NT2/D1 (cell line): ENCODE data around the gene RNF25.
"Not testable (repeated sequence)": the region's sequence is repeated elsewhere in the genome, so short reads cannot be mapped to it uniquely, and the experiment has no call there.

Experiments
- DNase-seq: peaks from one replicate; pipeline ENCODE4 v3.0.0-alpha.2; 2011; ENCODE audit warnings: low read depth, low spot score
- H3K27me3 ChIP-seq: 2 replicates; pipeline ENCODE4 v1.6.0; 2011; ENCODE audit warnings: mild to moderate bottlenecking; ENCODE audit not compliant: insufficient read length, insufficient read depth
- H3K36me3 ChIP-seq: 2 replicates; pipeline ENCODE4 v1.6.1; 2011; ENCODE audit warnings: mild to moderate bottlenecking, low read length, mixed read lengths; ENCODE audit not compliant: insufficient read depth, insufficient read length
- H3K4me1 ChIP-seq: 2 replicates; pipeline ENCODE4 v1.5.1; 2011; ENCODE audit not compliant: insufficient read depth, insufficient read length
- H3K4me3 ChIP-seq: 2 replicates; pipeline ENCODE4 v1.5.1; 2011; ENCODE audit warnings: low read depth; ENCODE audit not compliant: insufficient read length
- H3K9ac ChIP-seq: 2 replicates; pipeline ENCODE4 v1.6.0; 2011; ENCODE audit warnings: low read depth; ENCODE audit not compliant: insufficient read length
- H3K9me3 ChIP-seq: 2 replicates; pipeline ENCODE4 v1.5.1; 2011; ENCODE audit warnings: mild to moderate bottlenecking, low read length; ENCODE audit not compliant: insufficient read depth
- SUZ12 ChIP-seq: IDR thresholded peaks from 2 replicates; pipeline ENCODE4 v1.6.1; 2011; ENCODE audit not compliant: insufficient read length, insufficient read depth; ENCODE audit errors: extremely low read depth
- YY1 ChIP-seq: IDR thresholded peaks from 2 replicates; pipeline ENCODE4 v1.6.1; 2011; ENCODE audit not compliant: insufficient read length, insufficient read depth
- ZNF274 ChIP-seq: IDR thresholded peaks from 2 replicates; pipeline ENCODE4 v1.6.1; 2011; ENCODE audit warnings: mild to moderate bottlenecking, low read depth, low read length

The RNF25 gene

DNA sequence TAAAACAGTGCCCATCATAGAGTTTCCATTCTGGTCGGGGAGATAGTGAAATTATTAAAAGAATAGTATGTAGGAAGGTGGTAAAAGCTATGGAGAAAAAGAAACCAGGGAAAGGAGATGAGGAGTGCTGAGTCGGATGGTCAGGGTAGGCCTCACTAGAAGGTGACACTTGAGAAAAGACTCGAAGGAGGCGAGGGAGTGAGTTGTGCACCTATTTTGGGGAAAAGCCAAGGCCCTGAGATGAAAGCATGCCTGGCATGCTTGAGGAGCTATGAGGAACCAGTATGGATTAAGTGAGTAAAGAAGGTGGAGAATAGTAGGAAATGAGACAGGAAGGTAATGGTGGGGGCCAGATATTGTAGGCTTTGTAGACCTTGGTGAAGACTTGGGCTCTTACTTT, 31.5 kb upstream of the RNF25 start:
- no peak for DNase-seq
- Histone ChIP-seq H3K4me3 (no peak overlapping the region), H3K9ac (no peak overlapping the region), H3K27me3 (no peaks in the 10 kb centered on the region), H3K9me3 (no peaks in the 10 kb centered on the region), H3K4me1 (no peaks in the 10 kb centered on the region), H3K36me3 (peaks cover 38% of the 10 kb centered on the region)
- no peak for TF ChIP-seq ZNF274
- TF ChIP-seq YY1: no peak
- TF ChIP-seq SUZ12: no peak

GRCh38 chr2:218701806-218702205, 30.0 kb upstream of the RNF25 start:
- no peak for DNase-seq
- Histone ChIP-seq H3K36me3 (peaks cover 53% of the 10 kb centered on the region), H3K4me1 (no peaks in the 10 kb centered on the region), H3K9me3 (no peaks in the 10 kb centered on the region), H3K9ac (no peak overlapping the region), H3K27me3 (no peaks in the 10 kb centered on the region), H3K4me3 (no peak overlapping the region)
- TF ChIP-seq YY1 (no peak), ZNF274 (no peak)

GRCh38 chr2:218698885-218699284, 27.1 kb upstream of the RNF25 start:
- no peak for DNase-seq
- Histone ChIP-seq H3K9me3 (no peaks in the 10 kb centered on the region), H3K9ac (no peak overlapping the region), H3K36me3 (peaks cover 67% of the 10 kb centered on the region), H3K4me1 (peaks cover 2% of the 10 kb centered on the region), H3K27me3 (no peaks in the 10 kb centered on the region), H3K4me3 (no peak overlapping the region)
- TF ChIP-seq SUZ12 (no peak), ZNF274 (no peak), YY1 (no peak)

DNA sequence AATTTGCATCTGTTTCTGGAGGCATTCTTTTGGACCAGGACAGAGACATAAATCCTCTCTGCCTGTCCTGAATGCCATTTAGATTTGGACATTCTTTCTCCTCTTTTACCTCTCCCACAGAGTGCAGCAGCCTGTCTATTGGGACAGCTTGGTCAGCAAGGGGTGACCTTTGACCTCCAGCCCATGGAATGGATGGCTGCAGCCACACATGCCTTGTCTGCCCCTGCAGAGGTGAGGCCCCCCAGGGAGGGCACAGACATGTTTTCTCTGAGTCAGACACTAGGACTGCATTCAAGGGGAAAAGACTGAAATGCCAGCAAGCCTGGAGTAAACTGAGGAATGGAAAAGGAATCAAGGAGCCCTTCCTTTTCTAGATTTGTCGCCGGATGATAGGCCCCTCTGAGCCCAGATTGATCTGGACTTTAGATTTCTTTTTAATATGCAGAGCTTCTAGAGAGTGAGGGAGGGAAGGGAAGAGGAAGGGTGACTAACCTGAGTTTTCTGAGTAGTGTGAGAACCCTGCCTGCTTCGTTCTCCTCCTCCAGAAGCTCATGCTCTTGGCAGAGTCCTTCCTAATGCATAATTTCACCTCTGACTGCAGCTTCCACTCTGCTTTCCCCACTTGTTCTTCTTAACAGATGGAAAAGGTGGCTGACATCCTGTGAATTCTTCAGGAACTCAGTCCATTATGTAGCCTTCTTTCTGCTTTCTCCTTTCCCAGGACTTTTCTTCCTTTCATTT, 22.8 kb upstream of the RNF25 start:
- no peaks in the 10 kb centered on the region for H3K9me3 ChIP-seq
- peaks cover 79% of the 10 kb centered on the region for H3K36me3 ChIP-seq
- peaks cover 7% of the 10 kb centered on the region for H3K4me1 ChIP-seq
- no peak for DNase-seq
- H3K27me3 ChIP-seq: no peaks in the 10 kb centered on the region
- no peak overlapping the region for H3K4me3 ChIP-seq
- no peak overlapping the region for H3K9ac ChIP-seq
- no peak for TF ChIP-seq YY1

DNA sequence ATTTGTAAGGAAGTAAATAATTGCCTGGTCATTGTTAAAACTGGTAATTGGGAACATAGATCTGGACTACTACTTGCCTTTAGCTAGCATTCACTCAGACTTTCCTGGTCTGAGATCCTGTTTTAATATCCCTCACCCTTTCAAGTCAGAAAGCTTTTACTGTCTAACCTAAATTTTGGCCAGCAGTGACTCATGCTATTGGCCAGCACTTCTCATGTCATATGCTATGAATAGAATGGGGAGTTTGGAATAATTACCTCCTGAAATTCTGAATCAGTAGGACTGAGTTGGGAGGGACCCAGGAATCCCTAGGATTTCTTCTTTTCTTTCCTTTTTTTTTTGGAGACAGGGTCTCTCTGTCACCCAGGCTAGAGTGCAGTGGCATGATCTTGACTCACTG, 19.4 kb upstream of the RNF25 start:
- Histone ChIP-seq H3K9me3 (no peaks in the 10 kb centered on the region), H3K9ac (no peak overlapping the region), H3K4me3 (no peak overlapping the region), H3K27me3 (no peaks in the 10 kb centered on the region), H3K4me1 (peaks cover 7% of the 10 kb centered on the region), H3K36me3 (peaks cover 60% of the 10 kb centered on the region)
- DNase-seq: no peak
- no peak for TF ChIP-seq YY1
- TF ChIP-seq SUZ12: no peak
- TF ChIP-seq ZNF274: no peak

- H3K4me3 ChIP-seq, H3K4me1 ChIP-seq, H3K27me3 ChIP-seq, H3K9me3 ChIP-seq, H3K9ac ChIP-seq: not testable (repeated sequence)
- peak; percentile 72 for DNase-seq
- H3K36me3 ChIP-seq: peaks cover 54% of the 10 kb centered on the region
Measured at GRCh38 chr2:218687400-218688060, 15.7 kb upstream of the RNF25 start.

DNA sequence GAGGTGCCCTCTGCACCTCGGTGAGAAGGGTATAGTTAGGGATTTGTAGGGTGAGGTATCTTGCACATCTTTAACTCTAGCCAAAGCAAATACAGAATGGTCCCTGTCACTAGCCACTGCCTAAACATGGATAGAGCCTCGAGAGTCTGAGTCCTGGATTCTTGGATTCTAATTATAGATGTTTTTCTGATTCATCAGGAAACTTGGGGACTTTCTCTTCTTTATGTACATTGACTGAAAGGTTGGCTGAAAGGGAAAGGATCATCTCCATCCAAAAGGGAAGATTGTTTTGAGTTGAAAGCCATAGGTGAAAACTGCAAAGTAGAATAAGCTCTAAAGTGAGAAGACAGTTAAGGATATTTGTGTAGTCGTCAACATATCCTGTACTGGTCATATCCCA, 8.3 kb upstream of the RNF25 start:
- H3K36me3 ChIP-seq: peaks cover 71% of the 10 kb centered on the region
- TF ChIP-seq ZNF274 (no peak), YY1 (no peak), SUZ12 (no peak)
- no peaks in the 10 kb centered on the region for H3K4me1 ChIP-seq

More for the DNA sequence above, 8.3 kb upstream of the RNF25 start:
- H3K9ac ChIP-seq: no peak overlapping the region
- no peak for DNase-seq
- H3K9me3 ChIP-seq: no peaks in the 10 kb centered on the region
- H3K4me3 ChIP-seq: no peak overlapping the region
- H3K27me3 ChIP-seq: no peaks in the 10 kb centered on the region
